Breast epithelium (tissue), 4 donors: ENCODE results near the gene CBLN3. TPM values are rescaled to one million over a fixed set of nuclear protein-coding genes. Genes with fewer than 3 reads are reported as not detected.

Source experiments
- DNase-seq, 2 donors: peaks; one replicate each; pipeline ENCODE4 v3.0.0-alpha.2; 2019; ENCODE audit warnings: low spot score in 2 of 2
- H3K27ac ChIP-seq, 2 donors: fragments of 200-600 bp; sonication (generic) in 1 of 2; one replicate each; pipeline ENCODE4 v1.5.1; 2016 to 2019; ENCODE audit warnings: mild to moderate bottlenecking in 1 of 2
- H3K27me3 ChIP-seq, 2 donors: fragments of 200-600 bp; sonication (generic) in 1 of 2; one replicate each; pipeline versions ENCODE4 v1.5.1 to v1.6.0; 2017 to 2019; ENCODE audit warnings: control low read depth in 1 of 2, mild to moderate bottlenecking in 1 of 2
- H3K36me3 ChIP-seq: fragments of 200-600 bp; one replicate; pipeline ENCODE4 v1.5.1; 2019
- H3K4me1 ChIP-seq, 2 donors: fragments of 200-600 bp; sonication (generic); one replicate each; pipeline ENCODE4 v1.5.1; 2016 to 2019; ENCODE audit warnings: control low read depth in 1 of 2
- H3K4me3 ChIP-seq, 3 donors: fragments of 200-600 bp; sonication (generic); 1 replicate in 2 of 3; 2 replicates in 1 of 3; pipeline ENCODE4 v1.5.1; 2016 to 2019; ENCODE audit warnings: mild to moderate bottlenecking in 3 of 3, moderate library complexity in 2 of 3
- H3K9me3 ChIP-seq, 2 donors: fragments of 200-600 bp; sonication (generic) in 1 of 2; one replicate each; pipeline ENCODE4 v1.5.1; 2016 to 2019; ENCODE audit warnings: control low read depth in 1 of 2
- CTCF ChIP-seq, 3 donors: fragments of 450-650 bp; IDR thresholded peaks; one replicate each; pipeline ENCODE4 v1.5.1; 2016 to 2017; ENCODE audit warnings: antibody characterized with exemption in 3 of 3, mild to moderate bottlenecking in 3 of 3, moderate library complexity in 3 of 3
- POLR2A ChIP-seq: fragments of 450-650 bp; IDR thresholded peaks from one replicate; pipeline ENCODE4 v1.6.1; 2016; ENCODE audit warnings: antibody characterized with exemption, mild to moderate bottlenecking, moderate library complexity
- POLR2AphosphoS5 ChIP-seq, 3 donors: sonication (generic); formaldehyde crosslinking; IDR thresholded peaks; one replicate each; pipeline ENCODE4 v1.6.1; 2017; ENCODE audit warnings: antibody characterized with exemption in 3 of 3
- intact Hi-C: fragments of 100-400 bp; cut with DNase I; formaldehyde crosslinking; loops from one replicate; pipeline ENCODE4 v1.15.1; 2023; ENCODE audit warnings: low total_unique reads
- total RNA-seq, 3 donors: library from RNA; depleted of rRNA; stranded (reverse); fragments of >200 nt; gene quantifications; one replicate each; pipeline ENCODE4 v1.1.0, GENCODE V29; 2016

The CBLN3 gene
- total RNA-seq, 3 donors from 2014 or later: 1.6 to 3.8 (median 2.3) TPM

- Histone ChIP-seq H3K4me1 (peaks cover 6 to 12% of the 10 kb centered on the region in 2 donors), H3K4me3 (no peak overlapping the region), H3K27ac (peak overlapping the region in 1 of 2 donors; percentile 100), H3K9me3 (no peaks in the 10 kb centered on the region), H3K36me3 (no peaks in the 10 kb centered on the region), H3K27me3 (no peaks in the 10 kb centered on the region)
- no peak for TF ChIP-seq POLR2A
- no peak for TF ChIP-seq POLR2AphosphoS5 (IDR thresholded peaks at IDR 0.05)
- no peak for TF ChIP-seq CTCF (IDR thresholded peaks at IDR 0.05)
- DNase-seq: no peak
- intact Hi-C loops: loop anchor here (1.0 to 2.0 kb wide), 2 partner anchors 18 to 91 kb away; no protein-coding TSS in a partner anchor
Observed at GRCh38 chr14:24427537-24428508, 1.6 kb downstream of the CBLN3 start.

- Histone ChIP-seq H3K4me1 (peaks cover 6 to 10% of the 10 kb centered on the region in 2 donors), H3K36me3 (no peaks in the 10 kb centered on the region), H3K27me3 (no peaks in the 10 kb centered on the region), H3K9me3 (no peaks in the 10 kb centered on the region), H3K4me3 (no peak overlapping the region), H3K27ac (no peak overlapping the region)
- no peak for DNase-seq
- TF ChIP-seq POLR2AphosphoS5 (IDR thresholded peaks at IDR 0.05) (no peak), CTCF (IDR thresholded peaks at IDR 0.05) (no peak), POLR2A (no peak)
- intact Hi-C loops: no loop called here
Observed at GRCh38 chr14:24426912-24427536, 2.4 kb downstream of the CBLN3 start.

GRCh38 chr14:24426150-24426911 is 3.1 kb downstream of the CBLN3 start:
- TF ChIP-seq CTCF (IDR thresholded peaks at IDR 0.05) (no peak), POLR2AphosphoS5 (IDR thresholded peaks at IDR 0.05) (no peak), POLR2A (no peak)
- Histone ChIP-seq H3K4me3 (no peak overlapping the region), H3K27ac (no peak overlapping the region), H3K27me3 (no peaks in the 10 kb centered on the region), H3K9me3 (no peaks in the 10 kb centered on the region), H3K4me1 (peaks cover 6 to 7% of the 10 kb centered on the region in 2 donors), H3K36me3 (no peaks in the 10 kb centered on the region)
- intact Hi-C loops: no loop called here
- DNase-seq: no peak

GRCh38 chr14:24425704-24426103 is 3.8 kb downstream of the CBLN3 start:
- intact Hi-C loops: no loop called here
- Histone ChIP-seq H3K4me3 (no peak overlapping the region), H3K4me1 (peaks cover under 1 to 6% of the 10 kb centered on the region in 2 donors), H3K9me3 (no peaks in the 10 kb centered on the region), H3K27ac (no peak overlapping the region), H3K27me3 (no peaks in the 10 kb centered on the region), H3K36me3 (no peaks in the 10 kb centered on the region)
- DNase-seq: no peak
- no peak for TF ChIP-seq CTCF (IDR thresholded peaks at IDR 0.05)
- TF ChIP-seq POLR2A: no peak
- TF ChIP-seq POLR2AphosphoS5 (IDR thresholded peaks at IDR 0.05): no peak
